Renal cortex interstitium (tissue), 11 donors: ENCODE results near the gene B4GAT1. TPM values are rescaled to one million over a fixed set of nuclear protein-coding genes. Genes with fewer than 3 reads are reported as not detected.

Experiments
- DNase-seq, 11 donors: peaks; one replicate each; pipeline ENCODE4 v3.0.0-alpha.2; 2013; ENCODE audit warnings: low read depth in 9 of 11, low spot score in 4 of 11; ENCODE audit errors: extremely low read depth in 1 of 11
- polyA plus RNA-seq, 3 donors: library from polyadenylated mRNA; unstranded; fragments of 120-200 nt; gene quantifications; one replicate each; pipeline ENCODE4 v1.2.1, GENCODE V29; 2013; ENCODE audit not compliant: insufficient read length in 3 of 3

Gene B4GAT1
- polyA plus RNA-seq, 3 donors, result 47.9 to 56.7 (median 51.3) TPM

- DNase-seq, result no peak
Observed at GRCh38 chr11:66340596-66341501, 6.6 kb downstream of the B4GAT1 start.

- DNase-seq, result no peak
Observed at GRCh38 chr11:66339686-66340483, 7.5 kb downstream of the B4GAT1 start.

GRCh38 chr11:66339162-66339675 is 8.2 kb downstream of the B4GAT1 start:
- DNase-seq, result no peak

GRCh38 chr11:66338276-66339161 is 8.9 kb downstream of the B4GAT1 start:
- no peak for DNase-seq

GRCh38 chr11:66337103-66337899 is 10.1 kb downstream of the B4GAT1 start:
- no peak for DNase-seq

GRCh38 chr11:66336234-66337102 is 11.0 kb downstream of the B4GAT1 start, which contains the start of gene RIN1:
Gene RIN1, minus strand, starts transcription at chr11:66336434. Its CDS starts 32 bp downstream, at chr11:66336402.
- no peak for DNase-seq

- no peak for DNase-seq
Observed at GRCh38 chr11:66335531-66336233, 11.7 kb downstream of the B4GAT1 start.

- no peak for DNase-seq
Observed at GRCh38 chr11:66334605-66335442, 12.6 kb downstream of the B4GAT1 start.

GRCh38 chr11:66333896-66334604 is 13.4 kb downstream of the B4GAT1 start:
- DNase-seq, result no peak

GRCh38 chr11:66333220-66333877 is 14.1 kb downstream of the B4GAT1 start:
- no peak for DNase-seq

- no peak for DNase-seq
Observed at GRCh38 chr11:66332371-66333219, 14.8 kb downstream of the B4GAT1 start.

- no peak for DNase-seq
Observed at GRCh38 chr11:66331542-66332370, 15.7 kb downstream of the B4GAT1 start.

- DNase-seq, result no peak
Observed at GRCh38 chr11:66330931-66331330, 16.5 kb downstream of the B4GAT1 start.
